K562 (cell line): ENCODE measurements around the gene ABCA7. TPM values are rescaled to one million over a fixed set of nuclear protein-coding genes. Genes with fewer than 3 reads are reported as not detected.

Experiments used
- ATF7 ChIP-seq: fragments of 450-650 bp; IDR thresholded peaks from 2 replicates; pipeline ENCODE4 v1.7.1; 2014; ENCODE audit warnings: mild to moderate bottlenecking, moderate library complexity
- BCL6 ChIP-seq: fragments of 250-450 bp; sonication (Bioruptor Pico); IDR thresholded peaks from 2 replicates; pipeline ENCODE4 v1.4.0; 2020
- CHD4 ChIP-seq: fragments of 200-600 bp; sonication (generic); IDR thresholded peaks from 3 replicates; pipeline ENCODE4 v1.6.1; 2012; ENCODE audit warnings: low read depth, mild to moderate bottlenecking, mixed read lengths, low read length, inconsistent platforms; ENCODE audit not compliant: insufficient read depth, insufficient replicate concordance, poor library complexity, severe bottlenecking
- EGR1 ChIP-seq: fragments of 450-650 bp; conservative IDR thresholded peaks from 2 replicates; pipeline ENCODE4 v1.6.1; 2017; ENCODE audit warnings: mild to moderate bottlenecking
- ELF4 ChIP-seq: fragments of 450-650 bp; formaldehyde crosslinking; IDR thresholded peaks from 2 replicates; pipeline ENCODE4 v1.4.0; 2022; ENCODE audit warnings: missing genetic modification characterization
- FOXK2 ChIP-seq, 2 experiments: fragments of 450-650 bp; IDR thresholded peaks in 1 of 2; conservative IDR thresholded peaks in 1 of 2; 2 replicates each; pipeline ENCODE4 v1.6.1; 2016; ENCODE audit warnings: low read depth in 2 of 2, mild to moderate bottlenecking in 1 of 2
- FOXM1 ChIP-seq, 2 experiments: fragments of 450-650 bp in 1 of 2; sonication (generic) in 1 of 2; formaldehyde crosslinking in 1 of 2; IDR thresholded peaks; 2 replicates each; pipeline versions ENCODE4 v1.6.1 to v1.9.0; 2017 to 2022; ENCODE audit warnings: low read depth in 2 of 2, mild to moderate bottlenecking in 2 of 2, missing genetic modification reagents in 1 of 2, moderate library complexity in 1 of 2
- HDAC1 ChIP-seq, 2 experiments: fragments of 450-650 bp; IDR thresholded peaks; 2 replicates each; pipeline ENCODE4 v1.6.1; 2016 to 2017; ENCODE audit warnings: inconsistent platforms in 1 of 2, mild to moderate bottlenecking in 1 of 2, moderate library complexity in 1 of 2
- KLF1 ChIP-seq: fragments of 450-650 bp; IDR thresholded peaks from 2 replicates; pipeline ENCODE4 v1.6.1; 2016; ENCODE audit warnings: missing genetic modification characterization, missing compliant biosample characterization
- MYC ChIP-seq, 2 experiments: fragments of 250-450 bp in 1 of 2; sonication (Bioruptor Pico) in 1 of 2; IDR thresholded peaks; 2 replicates each; pipeline versions ENCODE4 v1.5.1 to v1.6.1; 2012 to 2021; ENCODE audit warnings: low read depth in 2 of 2, borderline replicate concordance in 1 of 2, improper control_type of control experiment in 1 of 2, low read length in 1 of 2, mild to moderate bottlenecking in 1 of 2, moderate library complexity in 1 of 2
- NRF1 ChIP-seq, 2 experiments: fragments of 450-650 bp; IDR thresholded peaks in 1 of 2; conservative IDR thresholded peaks in 1 of 2; 2 replicates each; pipeline ENCODE4 v1.6.1; 2014; ENCODE audit warnings: mild to moderate bottlenecking in 2 of 2
- SP1 ChIP-seq: sonication (generic); formaldehyde crosslinking; IDR thresholded peaks from 2 replicates; pipeline ENCODE4 v1.8.1; 2022; ENCODE audit warnings: mild to moderate bottlenecking, missing genetic modification reagents
- ZBTB7A ChIP-seq: IDR thresholded peaks from 2 replicates; pipeline ENCODE4 v1.6.1; 2011; ENCODE audit warnings: low read depth, mild to moderate bottlenecking, low read length, moderate library complexity, borderline replicate concordance; ENCODE audit not compliant: control insufficient read depth
- ZNF311 ChIP-seq: fragments of 250-450 bp; sonication (Bioruptor Pico); IDR thresholded peaks from 2 replicates; pipeline ENCODE4 v1.4.0; 2020; ENCODE audit warnings: mild to moderate bottlenecking, moderate library complexity
- ZNF436 ChIP-seq: fragments of 250-450, 450-650 bp; sonication (Bioruptor Pico); formaldehyde crosslinking; IDR thresholded peaks from 2 replicates; pipeline ENCODE4 v1.7.0; 2020; ENCODE audit warnings: mild to moderate bottlenecking
- ZNF77 ChIP-seq: fragments of 250-450 bp; sonication (Bioruptor Pico); IDR thresholded peaks from 2 replicates; pipeline ENCODE4 v1.5.0; 2020
- polyA plus RNA-seq, 8 experiments: library from polyadenylated mRNA; depleted of rRNA in 4 of 8; stranded (reverse) in 5 of 8; unstranded in 3 of 8; fragments of >200 nt; fragmentation: Nextera tagmentation in 2 of 8; fragmentation: Illumina TruSeq in 1 of 8; extraction: Ambion mirVana in 2 of 8; extraction: Trizol in 1 of 8; gene quantifications; 2 replicates each; pipeline versions ENCODE4 v1.2.1 to v1.2.3, GENCODE V29; 2011 to 2014; ENCODE audit warnings: inconsistent platforms in 1 of 8, missing spikeins in 1 of 8
- total RNA-seq, 7 experiments: library from RNA; depleted of rRNA in 6 of 7; stranded (reverse); fragments of >200 nt in 6 of 7; fragmentation: Illumina TruSeq in 2 of 7; extraction: Trizol in 2 of 7; gene quantifications; 2 replicates each; pipeline versions ENCODE4 v1.2.1 to v1.2.3, GENCODE V29; 2011 to 2021; ENCODE audit warnings: low replicate concordance in 1 of 7
- TF ChIP-seq, protein P1 (sequence below): fragments of 450-650 bp; formaldehyde crosslinking; conservative IDR thresholded peaks from 2 replicates; pipeline ENCODE4 v1.4.0; 2022; ENCODE audit warnings: mild to moderate bottlenecking, missing genetic modification characterization
- TF ChIP-seq, protein P2 (sequence below): sonication (generic); formaldehyde crosslinking; IDR thresholded peaks from 2 replicates; pipeline ENCODE4 v1.8.0; 2022; ENCODE audit warnings: mild to moderate bottlenecking, missing genetic modification reagents
- TF ChIP-seq, protein P3 (sequence below): fragments of 450-650 bp; IDR thresholded peaks from 2 replicates; pipeline ENCODE4 v1.6.1; 2016; ENCODE audit warnings: low read depth, mild to moderate bottlenecking, moderate library complexity
- TF ChIP-seq, protein P4 (sequence below): fragments of 250-450 bp; sonication (Bioruptor Pico); IDR thresholded peaks from 2 replicates; pipeline ENCODE4 v1.9.0; 2021; ENCODE audit warnings: mild to moderate bottlenecking
- TF ChIP-seq, protein P5 (sequence below): fragments of 200-800 bp; sonication (Bioruptor generic); IDR thresholded peaks from 2 replicates; pipeline ENCODE4 v1.6.1; 2017; ENCODE audit warnings: missing genetic modification characterization, missing compliant biosample characterization

ABCA7 gene
- total and polyA plus RNA-seq, 9 of the 15 experiments (the other 6 are each of a cell fraction or from before 2014, with no cell fraction given) = 2.3 to 96.1 (median 31.2) TPM

DNA sequence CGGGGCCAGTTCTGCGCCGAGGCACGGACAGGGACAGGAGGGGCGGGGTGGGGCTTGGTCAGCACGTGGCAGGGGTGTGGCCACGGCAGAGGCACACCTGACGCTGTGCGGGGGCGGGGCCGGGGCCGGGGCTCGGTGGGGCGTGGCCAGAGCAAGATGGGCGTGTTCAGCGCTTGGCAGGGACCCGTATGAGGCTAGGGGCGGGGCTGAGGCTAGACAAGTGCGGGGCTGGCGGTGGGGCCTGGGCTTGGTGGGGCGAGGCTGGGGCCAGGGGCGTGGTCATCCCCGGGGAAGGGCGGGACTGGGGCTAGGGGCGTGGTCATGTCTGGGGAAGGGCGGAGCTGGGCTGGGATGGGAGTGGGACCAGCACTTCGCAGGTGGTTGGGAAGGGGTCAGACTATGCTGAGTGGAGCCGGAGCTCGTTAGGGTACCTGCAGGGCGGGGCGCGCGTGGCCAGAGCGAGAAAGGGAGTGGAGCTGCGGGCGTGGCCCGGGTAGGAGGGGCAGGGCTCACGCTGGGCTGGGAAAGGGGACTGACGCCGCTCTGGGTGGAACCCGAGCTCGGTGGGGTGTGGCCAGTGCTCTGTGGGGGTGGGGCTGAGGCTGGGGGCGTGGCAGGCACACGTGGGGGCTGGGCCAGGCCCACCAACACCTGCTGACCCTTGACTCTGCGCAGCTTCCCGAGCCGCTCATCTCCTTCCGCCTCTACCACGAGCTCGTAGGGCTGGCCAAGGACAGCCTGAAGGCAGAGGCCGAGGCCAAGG is 42.4 kb downstream of the ABCA7 start (continued):
- TF ChIP-seq BCL6 (CRISPR knock-in tag) (no peak), FOXM1 (IDR thresholded peaks at IDR 0.05; ENCODE audit: low read depth) (no peak), FOXM1 (CRISPR knock-in tag; IDR thresholded peaks at IDR 0.05; ENCODE audit: low read depth) (peak; percentile 84; the same call in 1 of the 2 replicates), MYC (IDR thresholded peaks at IDR 0.05; ENCODE audit: low read depth, low read length) (peak; percentile 53), MYC (CRISPR knock-in tag; IDR thresholded peaks at IDR 0.05; ENCODE audit: borderline replicate concordance, low read depth) (no peak), ZBTB7A (peak; percentile 53; the same call in 1 of the 2 replicates), ATF7 (peak; percentile 28; the same call in 1 of the 2 replicates), FOXK2 (conservative IDR thresholded peaks at IDR 0.05 in 1 of 2, IDR thresholded peaks at IDR 0.05 in 1 of 2; ENCODE audit: low read depth in 2 of 2) (peak in 1 of 2 experiments; percentile 19; a peak in 1 of 4 replicates), HDAC1 (IDR thresholded peaks at IDR 0.05) (peak in 1 of 2 experiments; percentile 92; a peak in 2 of 4 replicates), SP1 (CRISPR knock-in tag) (peak; percentile 96), CHD4 (no peak), ZNF311 (no peak), ZNF77 (CRISPR knock-in tag) (no peak), EGR1 (peak; percentile 56), ZNF436 (CRISPR knock-in tag) (no peak), NRF1 (conservative IDR thresholded peaks at IDR 0.05 in 1 of 2, IDR thresholded peaks at IDR 0.05 in 1 of 2) (peak; percentile 58 to 66), KLF1 (tag) (no peak), ELF4 (peak; percentile 42; the same call in 1 of the 2 replicates)
- TF ChIP-seq, protein P1, sequence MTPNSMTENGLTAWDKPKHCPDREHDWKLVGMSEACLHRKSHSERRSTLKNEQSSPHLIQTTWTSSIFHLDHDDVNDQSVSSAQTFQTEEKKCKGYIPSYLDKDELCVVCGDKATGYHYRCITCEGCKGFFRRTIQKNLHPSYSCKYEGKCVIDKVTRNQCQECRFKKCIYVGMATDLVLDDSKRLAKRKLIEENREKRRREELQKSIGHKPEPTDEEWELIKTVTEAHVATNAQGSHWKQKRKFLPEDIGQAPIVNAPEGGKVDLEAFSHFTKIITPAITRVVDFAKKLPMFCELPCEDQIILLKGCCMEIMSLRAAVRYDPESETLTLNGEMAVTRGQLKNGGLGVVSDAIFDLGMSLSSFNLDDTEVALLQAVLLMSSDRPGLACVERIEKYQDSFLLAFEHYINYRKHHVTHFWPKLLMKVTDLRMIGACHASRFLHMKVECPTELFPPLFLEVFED (CRISPR knock-in tag) = 0 out of 2 replicates have a peak, but pooled peaks have one; percentile 41
- TF ChIP-seq, protein P2, sequence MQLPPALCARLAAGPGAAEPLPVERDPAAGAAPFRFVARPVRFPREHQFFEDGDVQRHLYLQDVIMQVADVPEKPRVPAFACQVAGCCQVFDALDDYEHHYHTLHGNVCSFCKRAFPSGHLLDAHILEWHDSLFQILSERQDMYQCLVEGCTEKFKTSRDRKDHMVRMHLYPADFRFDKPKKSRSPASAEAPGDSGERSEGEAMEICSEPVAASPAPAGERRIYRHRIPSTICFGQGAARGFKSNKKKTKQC (CRISPR knock-in tag) = peak; percentile 87
- TF ChIP-seq, protein P3, sequence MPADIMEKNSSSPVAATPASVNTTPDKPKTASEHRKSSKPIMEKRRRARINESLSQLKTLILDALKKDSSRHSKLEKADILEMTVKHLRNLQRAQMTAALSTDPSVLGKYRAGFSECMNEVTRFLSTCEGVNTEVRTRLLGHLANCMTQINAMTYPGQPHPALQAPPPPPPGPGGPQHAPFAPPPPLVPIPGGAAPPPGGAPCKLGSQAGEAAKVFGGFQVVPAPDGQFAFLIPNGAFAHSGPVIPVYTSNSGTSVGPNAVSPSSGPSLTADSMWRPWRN = 0 out of 2 replicates have a peak, but pooled peaks have one; percentile 19
- TF ChIP-seq, protein P4, sequence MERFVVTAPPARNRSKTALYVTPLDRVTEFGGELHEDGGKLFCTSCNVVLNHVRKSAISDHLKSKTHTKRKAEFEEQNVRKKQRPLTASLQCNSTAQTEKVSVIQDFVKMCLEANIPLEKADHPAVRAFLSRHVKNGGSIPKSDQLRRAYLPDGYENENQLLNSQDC (CRISPR knock-in tag) = no peak
- TF ChIP-seq, protein P5, sequence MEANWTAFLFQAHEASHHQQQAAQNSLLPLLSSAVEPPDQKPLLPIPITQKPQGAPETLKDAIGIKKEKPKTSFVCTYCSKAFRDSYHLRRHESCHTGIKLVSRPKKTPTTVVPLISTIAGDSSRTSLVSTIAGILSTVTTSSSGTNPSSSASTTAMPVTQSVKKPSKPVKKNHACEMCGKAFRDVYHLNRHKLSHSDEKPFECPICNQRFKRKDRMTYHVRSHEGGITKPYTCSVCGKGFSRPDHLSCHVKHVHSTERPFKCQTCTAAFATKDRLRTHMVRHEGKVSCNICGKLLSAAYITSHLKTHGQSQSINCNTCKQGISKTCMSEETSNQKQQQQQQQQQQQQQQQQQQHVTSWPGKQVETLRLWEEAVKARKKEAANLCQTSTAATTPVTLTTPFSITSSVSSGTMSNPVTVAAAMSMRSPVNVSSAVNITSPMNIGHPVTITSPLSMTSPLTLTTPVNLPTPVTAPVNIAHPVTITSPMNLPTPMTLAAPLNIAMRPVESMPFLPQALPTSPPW = peak; percentile 85
